Loucy (cell line): Measurements from ENCODE around the gene MAML2.

Source experiments
- H2AFZ ChIP-seq: fragments of 200-600 bp; sonication (generic); 2 replicates; pipeline ENCODE4 v1.6.0; 2016; ENCODE audit warnings: antibody characterized with exemption, mild to moderate bottlenecking, low read length, moderate library complexity
- H3F3A ChIP-seq: fragments of 200-600 bp; 2 replicates; pipeline ENCODE4 v1.6.0; 2016; ENCODE audit warnings: antibody characterized with exemption, low read depth, mild to moderate bottlenecking
- H3K27me3 ChIP-seq: fragments of 200-600 bp; sonication (generic); 2 replicates; pipeline ENCODE4 v1.6.1; 2014; ENCODE audit warnings: low read length, mild to moderate bottlenecking; ENCODE audit not compliant: insufficient read depth, poor library complexity, severe bottlenecking
- H3K36me3 ChIP-seq: fragments of 200-600 bp; sonication (generic); 2 replicates; pipeline ENCODE4 v1.6.1; 2016; ENCODE audit warnings: low read length; ENCODE audit not compliant: insufficient read depth
- H3K4me1 ChIP-seq: fragments of 200-600 bp; sonication (generic); 2 replicates; pipeline ENCODE4 v1.5.1; 2014; ENCODE audit warnings: low read length, mild to moderate bottlenecking; ENCODE audit not compliant: insufficient read depth, poor library complexity, severe bottlenecking
- H3K4me2 ChIP-seq: fragments of 200-600 bp; sonication (generic); 2 replicates; pipeline ENCODE4 v1.6.0; 2014; ENCODE audit warnings: antibody characterized with exemption, low read length, low read depth, mild to moderate bottlenecking; ENCODE audit not compliant: poor library complexity, severe bottlenecking
- H3K4me3 ChIP-seq: fragments of 200-600 bp; sonication (generic); 2 replicates; pipeline ENCODE4 v1.5.1; 2014; ENCODE audit warnings: low read length, mild to moderate bottlenecking, mixed read lengths; ENCODE audit not compliant: poor library complexity, severe bottlenecking
- H3K79me2 ChIP-seq: fragments of 200-600 bp; sonication (generic); 2 replicates; pipeline ENCODE4 v1.6.1; 2014; ENCODE audit warnings: low read length; ENCODE audit not compliant: insufficient read depth
- H3K9ac ChIP-seq: fragments of 200-600 bp; sonication (generic); 2 replicates; pipeline ENCODE4 v1.6.0; 2014; ENCODE audit warnings: mild to moderate bottlenecking, low read depth, low read length, moderate library complexity; ENCODE audit not compliant: poor library complexity, severe bottlenecking
- H3K9me2 ChIP-seq: fragments of 200-600 bp; sonication (generic); replicated peaks from 2 replicates; pipeline ENCODE4 v1.6.1; 2016; ENCODE audit warnings: low read depth, low read length, mixed read lengths
- H3K9me3 ChIP-seq: fragments of 200-600 bp; sonication (generic); 2 replicates; pipeline ENCODE4 v1.6.1; 2014; ENCODE audit warnings: mild to moderate bottlenecking, antibody characterized with exemption, low read length, low read depth; ENCODE audit not compliant: insufficient read depth
- H4K20me1 ChIP-seq: fragments of 200-600 bp; sonication (generic); 2 replicates; pipeline ENCODE4 v1.6.0; 2014; ENCODE audit warnings: antibody characterized with exemption, low read length, mild to moderate bottlenecking; ENCODE audit not compliant: insufficient read depth, poor library complexity, severe bottlenecking
- CTCF ChIP-seq: fragments of 200-600 bp; sonication (generic); conservative IDR thresholded peaks from 2 replicates; pipeline ENCODE4 v1.5.1; 2014; ENCODE audit warnings: mild to moderate bottlenecking, antibody characterized with exemption, low read length
- EZH2phosphoT487 ChIP-seq: fragments of 200-600 bp; IDR thresholded peaks from 2 replicates; pipeline ENCODE4 v1.6.1; 2018; ENCODE audit warnings: antibody characterized with exemption, mild to moderate bottlenecking, moderate library complexity, borderline replicate concordance

The MAML2 gene

GRCh38 chr11:96146765-96147164 lies 196.2 kb downstream of the MAML2 start:
- H3K4me2 ChIP-seq = no peak overlapping the region
- H3K79me2 ChIP-seq = no peaks in the 10 kb centered on the region
- H4K20me1 ChIP-seq = no peaks in the 10 kb centered on the region
- no peak overlapping the region for H3K9ac ChIP-seq
- TF ChIP-seq CTCF (no peak), EZH2phosphoT487 (no peak)
- H3K36me3 ChIP-seq = no peaks in the 10 kb centered on the region
- H2AFZ ChIP-seq = no peak overlapping the region
- H3K4me3 ChIP-seq = no peak overlapping the region
- no peaks in the 10 kb centered on the region for H3K27me3 ChIP-seq
- H3F3A ChIP-seq = no peaks in the 10 kb centered on the region
- peaks cover 12% of the 10 kb centered on the region for H3K4me1 ChIP-seq
- H3K9me2 ChIP-seq = no peaks in the 10 kb centered on the region
- H3K9me3 ChIP-seq = no peaks in the 10 kb centered on the region

DNA sequence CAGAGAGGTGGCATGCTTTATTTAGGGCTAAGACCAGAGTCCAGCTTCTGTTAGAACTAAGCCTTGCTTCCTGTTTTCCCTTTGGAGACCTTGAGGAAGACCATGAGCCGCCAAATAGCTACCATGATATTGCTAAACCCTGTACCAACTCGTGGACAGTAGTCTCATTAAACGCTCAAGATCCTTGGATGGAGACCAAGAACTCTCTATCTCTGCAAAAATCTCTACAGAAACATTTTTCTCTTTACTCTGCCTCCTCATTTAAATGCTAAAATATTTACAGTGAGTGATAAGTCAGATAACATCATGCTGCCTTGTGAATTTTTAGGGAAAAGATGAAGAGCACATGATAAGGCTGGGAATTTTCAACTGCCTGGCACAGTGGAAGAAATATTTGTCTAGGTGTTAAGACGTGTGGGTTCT lies 197.8 kb downstream of the MAML2 start:
- Histone ChIP-seq H4K20me1 (no peaks in the 10 kb centered on the region), H3K4me2 (no peak overlapping the region), H3K36me3 (no peaks in the 10 kb centered on the region), H3K27me3 (no peaks in the 10 kb centered on the region), H2AFZ (no peak overlapping the region), H3K9me2 (no peaks in the 10 kb centered on the region), H3K79me2 (no peaks in the 10 kb centered on the region), H3K9ac (no peak overlapping the region), H3K9me3 (no peaks in the 10 kb centered on the region), H3K4me1 (peaks cover 12% of the 10 kb centered on the region), H3K4me3 (no peak overlapping the region), H3F3A (no peaks in the 10 kb centered on the region)
- TF ChIP-seq EZH2phosphoT487 = no peak
- no peak for TF ChIP-seq CTCF

DNA sequence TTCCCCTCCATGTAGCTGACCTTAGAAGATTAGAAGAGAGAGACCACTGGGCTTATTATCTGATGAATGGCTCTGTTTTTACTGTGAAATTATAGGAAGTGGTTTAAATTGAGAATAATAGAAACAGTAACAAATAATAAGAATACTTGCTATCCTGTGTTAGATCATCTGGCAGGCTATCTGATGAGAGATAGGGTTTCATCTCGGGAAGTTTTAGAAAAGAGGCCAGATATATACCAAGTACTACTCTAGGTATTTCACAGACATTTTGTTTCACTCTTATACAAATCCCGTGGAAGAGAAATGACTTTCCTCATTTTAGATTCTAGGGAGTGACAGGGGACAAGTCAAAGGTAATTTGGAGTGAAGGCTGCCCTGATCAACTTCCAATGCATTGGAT lies 198.4 kb downstream of the MAML2 start:
- Histone ChIP-seq H3F3A (no peaks in the 10 kb centered on the region), H3K27me3 (no peaks in the 10 kb centered on the region), H3K4me3 (no peak overlapping the region), H3K4me1 (peaks cover 12% of the 10 kb centered on the region), H2AFZ (no peak overlapping the region), H4K20me1 (no peaks in the 10 kb centered on the region), H3K79me2 (no peaks in the 10 kb centered on the region), H3K9ac (no peak overlapping the region), H3K9me2 (no peaks in the 10 kb centered on the region), H3K4me2 (no peak overlapping the region), H3K9me3 (no peaks in the 10 kb centered on the region), H3K36me3 (no peaks in the 10 kb centered on the region)
- TF ChIP-seq EZH2phosphoT487 (no peak), CTCF (no peak)
